ENCODE measurements around the gene EFCAB12.
"Not testable (repeated sequence)": the region's sequence is repeated elsewhere in the genome, so short reads cannot be mapped to it uniquely, and the experiment has no call there.

Gene EFCAB12

GRCh38 chr3:129418041-129418973, 10.1 kb downstream of the EFCAB12 start:
- no peak for DNase-seq

- no peak for DNase-seq
These were observed 11.1 kb downstream of the EFCAB12 start for GRCh38 chr3:129417326-129417725.

GRCh38 chr3:129416415-129416814, 12.0 kb downstream of the EFCAB12 start:
- no peak for DNase-seq

- DNase-seq = no peak
These were observed 12.6 kb downstream of the EFCAB12 start for GRCh38 chr3:129415830-129416229.

GRCh38 chr3:129415378-129415777, 13.1 kb downstream of the EFCAB12 start:
- no peak for DNase-seq

- no peak for DNase-seq
These were observed 14.5 kb downstream of the EFCAB12 start for GRCh38 chr3:129413687-129414506.

GRCh38 chr3:129413238-129413637, 15.2 kb downstream of the EFCAB12 start:
- DNase-seq = not testable (repeated sequence)

GRCh38 chr3:129412542-129413198, 15.8 kb downstream of the EFCAB12 start:
- no peak for DNase-seq

- no peak for DNase-seq
These were observed 17.5 kb downstream of the EFCAB12 start for GRCh38 chr3:129410971-129411370.

- no peak for DNase-seq
These were observed 18.9 kb downstream of the EFCAB12 start for GRCh38 chr3:129409541-129409940.

- no peak for DNase-seq
These were observed 23.8 kb downstream of the EFCAB12 start for GRCh38 chr3:129404610-129405009.

GRCh38 chr3:129404130-129404529, 24.3 kb downstream of the EFCAB12 start:
- DNase-seq = no peak

- no peak for DNase-seq
These were observed 25.0 kb downstream of the EFCAB12 start for GRCh38 chr3:129403450-129403849.

GRCh38 chr3:129402616-129403015, 25.8 kb downstream of the EFCAB12 start:
- DNase-seq = no peak

GRCh38 chr3:129402210-129402609, 26.2 kb downstream of the EFCAB12 start:
- DNase-seq = no peak

- no peak for DNase-seq
These were observed 28.5 kb downstream of the EFCAB12 start for GRCh38 chr3:129399895-129400357.

- peak; percentile 83 to 98 for DNase-seq
These were observed 29.1 kb downstream of the EFCAB12 start for GRCh38 chr3:129399145-129399894.

GRCh38 chr3:129398803-129399144, 29.7 kb downstream of the EFCAB12 start:
- DNase-seq = no peak

- DNase-seq = not testable (repeated sequence)
These were observed 34.5 kb downstream of the EFCAB12 start for GRCh38 chr3:129393760-129394564.

GRCh38 chr3:129393271-129393670, 35.2 kb downstream of the EFCAB12 start:
- DNase-seq = no peak

GRCh38 chr3:129392106-129392887, 36.1 kb downstream of the EFCAB12 start:
- DNase-seq = not testable (repeated sequence)
